ENCODE data around the gene DAPK2. TPM values are rescaled to one million over a fixed set of nuclear protein-coding genes. Genes with fewer than 3 reads are reported as not detected.
"Not testable (repeated sequence)": the region's sequence is repeated elsewhere in the genome, so short reads cannot be mapped to it uniquely, and the experiment has no call there.

Gene DAPK2
- total and polyA plus RNA-seq, 7 donors: 3.7 to 65.6 (median 44.3) TPM

DNA sequence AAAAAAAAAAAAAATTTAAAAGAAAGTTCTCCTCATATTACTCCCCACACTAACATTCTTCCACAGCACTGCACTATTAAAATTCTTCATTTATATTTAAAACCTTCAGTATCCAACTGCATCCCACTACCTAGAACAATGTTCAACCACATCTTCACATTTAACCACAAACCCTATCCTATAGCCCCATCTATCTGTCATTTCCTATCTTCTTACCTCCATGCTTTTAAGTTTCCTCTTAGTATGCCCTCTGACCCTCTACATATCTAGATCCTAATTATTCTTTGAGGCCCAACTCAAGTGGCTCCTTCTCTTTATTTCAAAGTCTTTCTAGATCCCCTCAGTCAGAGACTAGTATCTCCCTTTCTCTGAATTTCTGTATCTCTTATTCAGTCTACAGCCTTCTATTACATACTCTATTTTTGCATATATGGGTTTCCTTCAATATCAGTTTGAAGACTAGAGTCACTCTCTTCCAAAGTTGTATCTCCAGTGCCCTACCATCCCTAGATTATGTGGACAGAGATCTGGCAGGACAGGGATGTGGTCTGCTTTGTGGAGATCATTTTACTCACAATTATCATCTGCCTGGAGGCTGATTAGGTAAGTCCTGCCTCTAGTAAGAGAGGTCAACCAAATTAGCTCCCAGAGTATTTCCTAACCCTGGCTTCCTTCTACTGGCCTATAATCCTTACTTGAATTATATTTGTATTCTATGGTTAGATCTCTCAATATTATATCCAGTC is 46.0 kb upstream of the DAPK2 start:
- Histone ChIP-seq H3K27me3 (ENCODE audit: insufficient read depth in 3 of 3, low read length in 2 of 3) (no peaks in the 10 kb centered on the region), H3K36me3 (ENCODE audit: insufficient read depth in 1 of 2, low read depth in 1 of 2) (peaks cover 0 to 30% of the 10 kb centered on the region in 2 donors), H3K27ac (peak overlapping the region; percentile 97), H3K4me1 (peaks cover 45% of the 10 kb centered on the region), H3K4me3 (peak overlapping the region; percentile 82), H3K9me3 (no peaks in the 10 kb centered on the region)
- intact Hi-C loops (cut with DNase I): no loop called here
- no peak for TF ChIP-seq CTCF (IDR thresholded peaks at IDR 0.05)
- DNase-seq: no peak
- ATAC-seq: peak in 3 of 4 donors; percentile 17 to 36 (median 27)

DNA sequence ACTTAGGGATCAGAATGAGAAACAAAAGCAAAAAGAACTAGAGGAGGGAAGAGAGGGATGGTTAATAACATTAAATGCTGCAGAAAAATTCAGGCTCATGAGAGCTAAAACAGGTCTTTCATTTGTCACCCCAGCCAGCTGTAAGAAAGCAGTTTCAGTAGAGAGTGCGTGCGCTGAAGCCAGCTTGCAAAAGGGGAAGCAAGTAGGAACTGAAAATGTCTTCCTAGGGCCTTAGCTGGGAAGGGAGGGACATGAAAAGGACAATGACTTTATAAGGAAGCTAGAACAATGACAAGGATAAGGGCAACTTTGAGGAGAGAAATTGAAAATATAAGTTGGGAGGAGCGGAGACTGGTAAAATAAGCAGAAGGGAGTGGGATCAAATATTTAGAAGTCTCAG is 44.2 kb upstream of the DAPK2 start:
- ATAC-seq (no peak), DNase-seq (no peak)
- intact Hi-C loops (cut with DNase I): no loop called here
- no peaks in the 10 kb centered on the region for H3K9me3 ChIP-seq
- peaks cover 0 to 45% of the 10 kb centered on the region in 2 donors for H3K36me3 ChIP-seq (ENCODE audit: insufficient read depth in 1 of 2, low read depth in 1 of 2)
- no peaks in the 10 kb centered on the region for H3K27me3 ChIP-seq (ENCODE audit: insufficient read depth in 3 of 3, low read length in 2 of 3)
- TF ChIP-seq CTCF (IDR thresholded peaks at IDR 0.05): no peak
- no peak overlapping the region for H3K4me3 ChIP-seq
- H3K27ac ChIP-seq: peak overlapping the region; percentile 48
- H3K4me1 ChIP-seq: peaks cover 38% of the 10 kb centered on the region
- 66 to 81% (median 81%) methylated on average over 3 of the region's 3 CpGs for WGBS, 3 donors

DNA sequence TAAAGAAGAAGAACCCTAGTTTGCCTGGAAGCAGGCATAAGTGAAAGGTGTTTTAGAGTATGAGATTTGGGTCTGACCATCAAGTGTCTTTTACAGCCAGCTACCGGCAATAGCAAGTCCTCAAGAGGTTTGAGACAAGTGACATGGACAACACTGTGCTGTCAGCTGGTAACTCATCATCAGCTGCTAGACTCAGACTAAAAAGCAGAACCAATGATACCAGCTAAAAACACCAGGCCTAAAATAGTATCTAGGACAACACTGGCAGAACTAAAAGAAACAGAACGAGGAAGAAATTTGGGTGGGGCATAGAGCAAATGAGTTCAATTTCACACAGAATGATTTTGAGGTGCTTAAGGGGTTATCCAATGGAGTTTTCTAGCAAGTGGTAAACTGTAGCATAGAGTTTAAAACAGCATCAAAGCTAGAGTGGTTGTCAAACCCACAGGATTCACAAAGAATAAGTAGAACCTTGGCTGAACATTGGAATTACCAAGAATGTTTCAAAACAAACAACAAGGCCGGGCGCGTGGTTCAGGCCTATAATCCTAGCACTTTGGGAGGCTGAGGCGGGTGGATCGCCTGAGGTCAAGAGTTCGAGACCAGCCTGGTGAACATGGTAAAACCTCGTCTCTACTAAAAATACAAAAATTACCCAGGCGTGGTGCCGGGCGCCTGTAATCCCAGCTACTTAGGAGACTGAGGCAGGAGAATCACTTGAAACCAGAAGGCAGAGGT is 43.4 kb upstream of the DAPK2 start:
- Histone ChIP-seq H3K27ac (peak overlapping the region; percentile 48), H3K36me3 (ENCODE audit: insufficient read depth in 1 of 2, low read depth in 1 of 2) (peaks cover 0 to 53% of the 10 kb centered on the region in 2 donors), H3K27me3 (ENCODE audit: insufficient read depth in 3 of 3, low read length in 2 of 3) (no peaks in the 10 kb centered on the region), H3K9me3 (no peaks in the 10 kb centered on the region), H3K4me3 (no peak overlapping the region), H3K4me1 (peaks cover 30% of the 10 kb centered on the region)
- ATAC-seq (no peak), DNase-seq (no peak)
- no peak for TF ChIP-seq CTCF (IDR thresholded peaks at IDR 0.05)
- 73 to 80% (median 78%) methylated on average over 12 of the region's 12 CpGs for WGBS, 3 donors
- intact Hi-C loops (cut with DNase I): no loop called here

DNA sequence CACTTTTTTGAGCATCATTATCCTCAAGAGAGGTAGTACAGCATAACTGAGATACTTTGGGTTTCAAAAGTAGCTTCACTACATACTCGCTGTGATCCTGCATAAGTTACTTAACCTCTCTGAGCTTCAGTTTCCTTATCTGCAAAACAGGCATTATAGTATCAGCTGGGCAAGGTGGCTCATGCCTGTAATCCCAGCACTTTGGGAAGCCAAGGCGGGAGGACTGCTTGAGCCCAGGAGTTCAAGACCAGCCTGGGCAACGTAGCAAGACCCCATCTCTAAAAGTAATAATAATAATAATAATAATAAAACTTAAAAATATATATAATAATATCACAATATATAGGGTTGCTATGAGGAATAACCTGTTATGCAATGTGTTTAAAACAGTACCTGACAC is 36.5 kb upstream of the DAPK2 start:
- Histone ChIP-seq H3K27ac (no peak overlapping the region), H3K4me3 (no peak overlapping the region), H3K4me1 (no peaks in the 10 kb centered on the region), H3K9me3 (no peaks in the 10 kb centered on the region), H3K27me3 (ENCODE audit: insufficient read depth in 3 of 3, low read length in 2 of 3) (no peaks in the 10 kb centered on the region), H3K36me3 (ENCODE audit: insufficient read depth in 1 of 2, low read depth in 1 of 2) (peaks cover 0 to 80% of the 10 kb centered on the region in 2 donors)
- no peak for DNase-seq
- intact Hi-C loops (cut with DNase I): no loop called here
- no peak for TF ChIP-seq CTCF (IDR thresholded peaks at IDR 0.05)
- ATAC-seq: no peak
- 80 to 87% (median 84%) methylated on average over 3 of the region's 3 CpGs for WGBS, 3 donors

DNA sequence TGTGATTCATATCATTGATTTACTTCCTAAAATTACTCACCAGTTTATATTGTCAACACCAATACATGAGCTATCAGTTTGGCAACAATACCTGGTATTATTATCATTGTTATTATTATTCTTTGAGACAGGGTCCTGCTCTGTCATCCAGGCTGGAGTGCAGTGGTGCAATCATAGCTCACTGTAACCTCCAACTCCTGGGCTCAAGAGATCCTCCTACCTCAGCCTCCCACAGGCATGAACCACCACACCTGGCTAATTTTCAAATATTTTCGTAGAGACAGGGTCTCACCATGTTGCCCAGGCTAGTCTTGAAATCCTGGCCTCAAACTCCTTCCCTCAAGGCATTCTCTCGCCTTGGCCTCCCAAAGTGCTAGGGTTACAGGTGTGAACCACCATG is 27.2 kb upstream of the DAPK2 start:
- H3K27ac ChIP-seq; intact Hi-C loops (cut with DNase I); ATAC-seq; H3K27me3 ChIP-seq (ENCODE audit: insufficient read depth in 3 of 3, low read length in 2 of 3); H3K4me3 ChIP-seq; DNase-seq; H3K9me3 ChIP-seq: not testable (repeated sequence)
- Histone ChIP-seq H3K36me3 (ENCODE audit: insufficient read depth in 1 of 2, low read depth in 1 of 2) (peaks cover 0 to 39% of the 10 kb centered on the region in 2 donors), H3K4me1 (peaks cover 19% of the 10 kb centered on the region)
- WGBS, 3 donors: 91 to 96% (median 94%) methylated on average over 2 of the region's 2 CpGs
